GM12874 (cell line): ENCODE measurements around the gene COPG1.

ENCODE experiments used
- TF ChIP-seq, protein P1 (sequence below): IDR thresholded peaks from 2 replicates; pipeline ENCODE4 v1.5.1; 2011; ENCODE audit warnings: low read depth, mild to moderate bottlenecking, control low read depth, low read length, moderate library complexity; ENCODE audit not compliant: insufficient read depth

Gene COPG1

DNA sequence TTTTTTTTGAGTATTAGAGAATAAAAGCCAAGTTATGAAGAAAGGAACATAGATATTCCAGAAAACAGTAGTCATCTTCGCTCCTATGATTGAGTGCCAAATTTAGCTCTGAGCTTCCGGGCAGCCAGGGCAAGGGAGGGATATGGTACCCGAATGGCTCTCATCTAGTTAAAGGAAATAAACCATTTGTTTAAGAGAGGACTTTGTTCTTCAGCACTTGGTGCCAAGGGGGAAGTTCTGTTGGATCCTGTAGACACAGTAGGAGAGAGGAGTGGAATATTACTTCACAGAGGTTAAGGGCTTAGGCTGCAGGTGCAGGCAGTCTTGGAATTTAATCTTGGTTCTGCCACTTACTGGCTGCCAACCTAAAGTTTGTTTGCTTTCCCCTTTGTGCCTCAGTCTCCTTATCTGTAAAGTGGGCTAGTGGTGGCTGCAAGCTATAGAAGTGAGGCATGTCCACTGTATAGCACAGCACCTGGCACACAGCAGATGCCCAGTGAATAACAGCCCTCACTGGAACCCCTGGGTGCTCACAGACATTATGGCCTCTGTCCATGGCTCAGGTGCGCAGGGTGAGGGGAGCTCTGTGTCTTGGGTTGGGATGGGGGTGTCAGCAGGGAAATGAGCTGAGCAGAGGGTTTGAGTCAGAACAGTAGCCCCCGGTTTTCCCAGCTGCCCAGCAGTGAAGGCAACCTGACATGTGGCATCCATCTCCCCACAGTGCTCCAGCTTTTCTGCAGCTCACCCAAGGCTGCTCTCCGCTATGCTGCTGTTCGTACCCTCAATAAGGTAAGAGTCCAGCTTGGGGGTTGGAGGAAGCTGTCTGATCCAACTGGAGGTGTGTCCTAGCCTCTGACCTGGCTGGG is 10.4 kb downstream of the COPG1 start:
- TF ChIP-seq, protein P1, sequence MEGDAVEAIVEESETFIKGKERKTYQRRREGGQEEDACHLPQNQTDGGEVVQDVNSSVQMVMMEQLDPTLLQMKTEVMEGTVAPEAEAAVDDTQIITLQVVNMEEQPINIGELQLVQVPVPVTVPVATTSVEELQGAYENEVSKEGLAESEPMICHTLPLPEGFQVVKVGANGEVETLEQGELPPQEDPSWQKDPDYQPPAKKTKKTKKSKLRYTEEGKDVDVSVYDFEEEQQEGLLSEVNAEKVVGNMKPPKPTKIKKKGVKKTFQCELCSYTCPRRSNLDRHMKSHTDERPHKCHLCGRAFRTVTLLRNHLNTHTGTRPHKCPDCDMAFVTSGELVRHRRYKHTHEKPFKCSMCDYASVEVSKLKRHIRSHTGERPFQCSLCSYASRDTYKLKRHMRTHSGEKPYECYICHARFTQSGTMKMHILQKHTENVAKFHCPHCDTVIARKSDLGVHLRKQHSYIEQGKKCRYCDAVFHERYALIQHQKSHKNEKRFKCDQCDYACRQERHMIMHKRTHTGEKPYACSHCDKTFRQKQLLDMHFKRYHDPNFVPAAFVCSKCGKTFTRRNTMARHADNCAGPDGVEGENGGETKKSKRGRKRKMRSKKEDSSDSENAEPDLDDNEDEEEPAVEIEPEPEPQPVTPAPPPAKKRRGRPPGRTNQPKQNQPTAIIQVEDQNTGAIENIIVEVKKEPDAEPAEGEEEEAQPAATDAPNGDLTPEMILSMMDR: no peak

DNA sequence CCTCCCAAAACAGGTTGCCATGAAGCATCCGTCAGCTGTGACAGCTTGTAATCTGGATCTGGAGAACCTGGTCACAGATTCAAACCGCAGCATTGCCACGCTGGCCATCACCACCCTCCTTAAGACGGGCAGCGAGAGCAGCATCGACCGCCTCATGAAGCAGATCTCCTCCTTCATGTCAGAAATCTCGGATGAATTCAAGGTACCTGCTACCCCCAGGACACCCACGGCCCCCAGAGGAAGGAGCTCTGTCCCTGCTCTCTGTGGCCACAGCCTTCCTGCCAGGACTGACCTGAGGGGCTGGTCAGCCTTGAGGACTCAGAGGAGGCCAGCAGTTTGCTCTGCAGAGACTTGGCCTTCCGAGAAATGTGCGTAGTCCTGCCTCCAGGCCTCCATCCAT is 11.2 kb downstream of the COPG1 start:
- TF ChIP-seq, protein P1: no peak

DNA sequence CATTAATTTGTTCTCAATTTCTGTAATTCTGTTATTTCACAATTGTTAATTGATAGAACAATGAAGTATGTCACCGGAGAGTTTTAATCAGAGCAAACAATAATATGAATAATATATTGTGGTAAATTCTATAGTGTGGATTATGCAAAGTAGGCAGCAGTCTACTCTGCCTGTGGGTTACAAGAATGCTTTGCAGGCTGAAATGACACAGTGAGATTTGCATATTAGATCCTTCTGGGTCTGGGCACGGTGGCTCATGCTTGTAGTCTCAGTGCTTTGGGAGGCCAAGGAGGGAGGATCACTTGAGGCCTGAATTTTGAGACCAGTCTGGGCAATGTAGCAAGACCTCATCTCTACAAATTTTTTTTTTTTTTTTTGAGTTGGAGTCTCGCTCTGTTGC is 12.5 kb downstream of the COPG1 start:
- TF ChIP-seq, protein P1: no peak

DNA sequence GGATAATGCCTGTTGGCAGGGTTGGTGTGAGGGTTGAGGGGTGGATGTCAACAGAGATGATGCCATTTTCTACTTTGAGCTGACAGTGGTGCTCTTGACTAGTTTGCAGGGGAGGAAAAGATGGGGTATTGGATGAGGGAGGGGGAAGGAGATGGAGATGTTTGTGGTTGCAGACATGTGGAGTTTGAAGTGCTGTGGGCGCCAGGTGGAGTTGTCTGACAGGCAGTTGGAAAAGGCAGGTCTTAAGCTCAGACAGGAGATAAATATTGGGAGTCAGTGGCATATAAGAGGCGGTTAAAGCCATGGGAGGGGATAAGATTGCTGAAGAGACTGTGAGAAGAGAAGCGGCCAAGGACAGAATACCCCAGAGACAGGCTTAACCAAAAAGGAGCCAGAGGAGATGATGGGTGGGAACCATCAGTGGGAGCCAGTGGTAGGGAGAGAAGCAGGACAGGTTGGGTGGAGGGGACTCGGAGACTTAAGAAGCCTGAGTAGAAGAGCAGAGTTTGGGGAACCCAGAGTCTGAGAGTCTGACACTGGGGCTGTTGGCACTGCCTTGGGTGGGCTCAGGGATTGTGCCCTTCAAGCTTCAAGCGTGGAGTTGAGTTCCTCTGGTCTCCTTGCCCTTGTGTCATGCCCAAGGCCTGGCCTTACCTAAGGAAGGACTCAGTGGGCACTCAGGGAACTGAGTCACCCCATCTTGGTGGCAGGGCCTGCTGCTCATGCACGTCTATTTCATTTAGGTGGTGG is 13.9 kb downstream of the COPG1 start:
- TF ChIP-seq, protein P1: no peak

DNA sequence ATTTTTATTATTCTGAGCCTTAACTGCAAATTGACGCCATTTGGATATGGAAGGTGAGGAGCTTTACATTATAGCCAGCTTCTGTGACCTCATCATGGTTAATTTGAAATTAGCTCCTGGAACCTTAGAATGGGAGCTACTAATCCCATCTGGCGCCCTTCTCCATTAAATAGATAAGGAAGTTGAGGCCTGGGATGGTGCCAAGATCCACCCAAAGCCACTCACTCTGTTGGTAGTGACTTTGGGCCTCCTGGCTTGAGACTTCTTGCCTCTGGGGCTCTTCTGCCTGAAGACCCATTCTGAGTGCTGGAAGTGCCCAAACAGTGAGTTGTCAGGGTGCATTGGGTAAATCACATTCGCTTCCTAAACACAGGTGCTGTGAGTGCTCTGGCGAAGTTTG is 17.2 kb downstream of the COPG1 start:
- TF ChIP-seq, protein P1: no peak

DNA sequence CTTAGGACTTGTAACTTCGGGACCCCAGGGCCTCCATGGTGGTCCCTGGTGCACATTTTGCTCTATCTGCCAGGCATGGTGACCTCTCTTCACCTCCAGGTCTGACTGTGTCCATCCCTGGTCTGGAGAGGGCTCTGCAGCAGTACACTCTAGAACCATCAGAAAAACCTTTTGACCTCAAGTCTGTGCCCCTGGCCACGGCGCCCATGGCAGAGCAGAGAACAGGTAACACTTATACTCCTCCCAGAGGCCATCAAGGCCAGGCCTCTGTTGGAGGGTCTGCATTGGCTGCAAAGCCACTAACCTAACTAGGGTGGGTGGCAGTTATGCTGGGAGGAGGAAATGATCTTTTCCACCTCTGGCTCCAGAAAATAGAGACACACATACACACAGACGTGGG is 19.0 kb downstream of the COPG1 start:
- TF ChIP-seq, protein P1: no peak

DNA sequence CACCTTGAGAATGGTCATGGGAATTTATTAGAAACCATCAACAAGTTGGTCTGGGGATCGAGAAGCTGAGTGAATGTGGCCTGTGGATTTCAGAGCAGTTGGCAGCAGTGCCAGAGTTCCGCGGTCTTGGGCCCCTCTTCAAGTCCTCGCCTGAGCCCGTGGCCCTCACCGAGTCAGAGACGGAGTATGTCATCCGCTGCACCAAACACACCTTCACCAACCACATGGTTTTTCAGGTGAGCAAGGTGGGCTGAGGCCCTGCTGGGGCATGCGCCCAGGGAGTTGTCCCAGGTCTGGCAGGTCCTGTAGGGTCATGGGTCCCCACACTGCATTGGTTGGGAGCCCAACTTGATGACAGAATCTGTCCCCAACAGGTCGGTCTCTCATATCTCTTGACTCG is 22.3 kb downstream of the COPG1 start:
- TF ChIP-seq, protein P1: no peak
